Neural cell (in vitro differentiated cells): ENCODE results near the gene SLC22A16.

ENCODE experiments used
- CTCF ChIP-seq: fragments of 450-650 bp; IDR thresholded peaks from 2 replicates; pipeline ENCODE4 v1.5.1; 2014; ENCODE audit warnings: antibody characterized with exemption, mild to moderate bottlenecking, moderate library complexity; ENCODE audit not compliant: poor library complexity, severe bottlenecking
- EP300 ChIP-seq: fragments of 450-650 bp; conservative IDR thresholded peaks from 2 replicates; pipeline ENCODE4 v1.6.1; 2014; ENCODE audit warnings: antibody characterized with exemption, mild to moderate bottlenecking, moderate library complexity; ENCODE audit not compliant: poor library complexity, severe bottlenecking
- EZH2 ChIP-seq: fragments of 200-600, 300-800 bp; shearing (Covaris generic), sonication (generic); IDR thresholded peaks from 2 replicates; pipeline ENCODE4 v1.6.1; 2014; ENCODE audit warnings: antibody characterized with exemption, low read length, borderline replicate concordance, mild to moderate bottlenecking; ENCODE audit not compliant: insufficient read depth, poor library complexity, severe bottlenecking
- POLR2AphosphoS5 ChIP-seq: IDR thresholded peaks from 2 replicates; pipeline ENCODE4 v1.6.1; 2012
- TAF1 ChIP-seq: IDR thresholded peaks from 2 replicates; pipeline ENCODE4 v1.6.1; 2012; ENCODE audit warnings: low read depth

GRCh38 chr6:110400208-110400607 lies 76.2 kb downstream of the SLC22A16 start:
- no peak for TF ChIP-seq CTCF
- TF ChIP-seq POLR2AphosphoS5 = no peak
- TF ChIP-seq EZH2 = no peak
- TF ChIP-seq EP300 = no peak
- TF ChIP-seq TAF1 = no peak
